Lower lobe of right lung (tissue), 2 donors: ENCODE measurements around the gene DAPL1. TPM values are rescaled to one million over a fixed set of nuclear protein-coding genes. Genes with fewer than 3 reads are reported as not detected.
A peak's percentile ranks its signal among the peaks of the same experiment; 100 is the strongest.

ENCODE experiments used
- ATAC-seq, 2 donors: fragments of 200-7000 bp; cut with Tn5 transposase; one replicate each; pipeline ENCODE4 v1.9.1; 2020 to 2022; ENCODE audit warnings: mild to moderate bottlenecking in 2 of 2, moderate library complexity in 2 of 2
- DNase-seq: peaks from one replicate; pipeline ENCODE4 v3.0.0-alpha.2; 2020
- H3K27ac ChIP-seq: fragments of 200-600 bp; one replicate; pipeline ENCODE4 v1.8.0; 2022
- H3K27me3 ChIP-seq: fragments of 200-600 bp; one replicate; pipeline ENCODE4 v1.8.0; 2022; ENCODE audit warnings: low read depth
- H3K36me3 ChIP-seq: fragments of 200-600 bp; one replicate; pipeline ENCODE4 v1.8.0; 2022; ENCODE audit warnings: mild to moderate bottlenecking
- H3K4me1 ChIP-seq: fragments of 200-600 bp; one replicate; pipeline ENCODE4 v1.8.0; 2022
- H3K4me3 ChIP-seq: fragments of 200-600 bp; one replicate; pipeline ENCODE4 v1.8.0; 2022; ENCODE audit warnings: mild to moderate bottlenecking
- H3K9me3 ChIP-seq: fragments of 200-600 bp; one replicate; pipeline ENCODE4 v1.8.0; 2022
- intact Hi-C: fragments of 100-400 bp; cut with DNase I; formaldehyde crosslinking; loops from one replicate; pipeline ENCODE4 v1.11.0; 2022
- total RNA-seq: library from RNA; stranded (reverse); fragmentation: NEBNext Ultra II Directional; extraction: Animal tissue kit (Norgen Biotek cat#: 25700); gene quantifications from one replicate; pipeline ENCODE4 v1.2.1, GENCODE V29; 2021
- TF ChIP-seq, protein P1 (sequence below): fragments of 200-600 bp; IDR thresholded peaks from one replicate; pipeline ENCODE4 v1.8.0; 2022; ENCODE audit warnings: antibody characterized with exemption, mild to moderate bottlenecking
- donor health status: DM: no; HTN: yes; CAD: no; lungs with severe emphysema.

The DAPL1 gene
- total RNA-seq, 1 donor from 2014 or later = not detected

- H3K36me3 ChIP-seq = no peaks in the 10 kb centered on the region
- TF ChIP-seq, protein P1, sequence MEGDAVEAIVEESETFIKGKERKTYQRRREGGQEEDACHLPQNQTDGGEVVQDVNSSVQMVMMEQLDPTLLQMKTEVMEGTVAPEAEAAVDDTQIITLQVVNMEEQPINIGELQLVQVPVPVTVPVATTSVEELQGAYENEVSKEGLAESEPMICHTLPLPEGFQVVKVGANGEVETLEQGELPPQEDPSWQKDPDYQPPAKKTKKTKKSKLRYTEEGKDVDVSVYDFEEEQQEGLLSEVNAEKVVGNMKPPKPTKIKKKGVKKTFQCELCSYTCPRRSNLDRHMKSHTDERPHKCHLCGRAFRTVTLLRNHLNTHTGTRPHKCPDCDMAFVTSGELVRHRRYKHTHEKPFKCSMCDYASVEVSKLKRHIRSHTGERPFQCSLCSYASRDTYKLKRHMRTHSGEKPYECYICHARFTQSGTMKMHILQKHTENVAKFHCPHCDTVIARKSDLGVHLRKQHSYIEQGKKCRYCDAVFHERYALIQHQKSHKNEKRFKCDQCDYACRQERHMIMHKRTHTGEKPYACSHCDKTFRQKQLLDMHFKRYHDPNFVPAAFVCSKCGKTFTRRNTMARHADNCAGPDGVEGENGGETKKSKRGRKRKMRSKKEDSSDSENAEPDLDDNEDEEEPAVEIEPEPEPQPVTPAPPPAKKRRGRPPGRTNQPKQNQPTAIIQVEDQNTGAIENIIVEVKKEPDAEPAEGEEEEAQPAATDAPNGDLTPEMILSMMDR = no peak
- intact Hi-C loops = no loop called here
- DNase-seq = no peak
- no peak for ATAC-seq
- no peaks in the 10 kb centered on the region for H3K27me3 ChIP-seq
- H3K4me3 ChIP-seq = no peak overlapping the region
- no peak overlapping the region for H3K27ac ChIP-seq
- no peaks in the 10 kb centered on the region for H3K4me1 ChIP-seq
- no peaks in the 10 kb centered on the region for H3K9me3 ChIP-seq
These were observed 23.4 kb downstream of the DAPL1 start for GRCh38 chr2:158818511-158818910.

GRCh38 chr2:158822193-158822592 is 27.1 kb downstream of the DAPL1 start:
- TF ChIP-seq, protein P1 = no peak
- intact Hi-C loops = no loop called here
- Histone ChIP-seq H3K9me3 (no peaks in the 10 kb centered on the region), H3K27me3 (no peaks in the 10 kb centered on the region), H3K27ac (no peak overlapping the region), H3K36me3 (no peaks in the 10 kb centered on the region), H3K4me1 (no peaks in the 10 kb centered on the region), H3K4me3 (no peak overlapping the region)
- ATAC-seq (peak in 1 of 2 donors; percentile 35), DNase-seq (no peak)

DNA sequence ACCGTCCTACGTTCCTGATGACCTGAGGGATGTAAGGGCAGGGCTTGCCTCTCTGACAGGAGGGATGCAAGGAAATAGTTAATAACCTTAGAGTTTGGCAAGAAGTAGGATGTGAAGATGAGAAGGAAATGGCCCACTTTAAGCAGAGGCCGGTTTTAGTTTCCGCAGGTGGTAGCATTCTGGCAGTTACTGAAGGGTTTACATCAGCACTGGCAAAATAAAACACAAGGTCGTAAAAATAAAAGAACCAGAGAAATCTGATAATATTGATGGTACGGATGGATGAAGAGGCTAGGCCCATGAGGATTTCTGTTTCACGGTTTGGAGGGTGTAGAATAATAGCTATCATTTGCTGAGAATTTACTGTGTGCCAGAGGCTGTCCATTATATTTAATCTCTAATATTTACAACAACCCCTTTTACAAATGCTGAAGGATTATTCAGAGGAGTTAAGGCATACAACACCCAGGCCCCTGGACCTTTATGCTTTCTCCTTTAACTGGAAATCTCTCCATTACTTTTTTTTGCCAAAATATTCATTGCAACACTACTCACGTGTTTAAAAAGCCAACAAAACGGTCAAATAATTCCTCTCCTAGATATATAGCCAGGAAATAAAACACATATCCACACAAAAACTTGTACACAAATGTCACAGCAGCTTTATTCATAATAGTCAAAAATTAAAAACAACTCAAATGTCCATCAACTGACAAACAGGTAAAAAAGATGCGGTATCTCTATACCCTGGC is 28.5 kb downstream of the DAPL1 start:
- Histone ChIP-seq H3K27me3 (no peaks in the 10 kb centered on the region), H3K4me3 (no peak overlapping the region), H3K9me3 (no peaks in the 10 kb centered on the region), H3K27ac (no peak overlapping the region), H3K4me1 (peaks cover 4% of the 10 kb centered on the region), H3K36me3 (no peaks in the 10 kb centered on the region)
- ATAC-seq = no peak
- intact Hi-C loops = no loop called here
- TF ChIP-seq, protein P1 = no peak
- DNase-seq = no peak

DNA sequence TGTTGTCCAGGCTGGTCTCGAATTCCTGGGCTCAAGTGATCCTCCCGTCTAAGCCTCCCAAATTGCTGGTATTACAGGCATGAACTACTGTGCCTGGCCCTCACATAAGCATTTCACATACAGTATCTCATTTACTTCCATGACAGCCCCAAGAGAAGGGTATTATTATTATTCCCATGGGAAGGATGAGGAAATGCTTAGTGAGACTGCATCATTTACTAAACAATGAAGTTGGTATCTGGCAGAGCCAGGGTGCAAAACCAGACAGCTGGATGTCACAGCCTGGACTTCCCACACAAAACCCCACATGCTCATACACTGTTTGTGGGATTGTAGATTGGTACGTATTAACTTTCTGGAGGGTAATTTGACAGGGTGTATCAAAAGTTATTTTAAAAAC is 29.9 kb downstream of the DAPL1 start:
- no peak overlapping the region for H3K4me3 ChIP-seq
- DNase-seq (no peak), ATAC-seq (no peak)
- peaks cover 8% of the 10 kb centered on the region for H3K4me1 ChIP-seq
- no peaks in the 10 kb centered on the region for H3K36me3 ChIP-seq
- no peaks in the 10 kb centered on the region for H3K9me3 ChIP-seq
- TF ChIP-seq, protein P1 = no peak
- no peaks in the 10 kb centered on the region for H3K27me3 ChIP-seq
- intact Hi-C loops = no loop called here
- no peak overlapping the region for H3K27ac ChIP-seq

GRCh38 chr2:158826965-158827364 is 31.8 kb downstream of the DAPL1 start:
- H3K4me3 ChIP-seq = no peak overlapping the region
- TF ChIP-seq, protein P1 = no peak
- H3K27me3 ChIP-seq = no peaks in the 10 kb centered on the region
- H3K4me1 ChIP-seq = peaks cover 8% of the 10 kb centered on the region
- ATAC-seq (no peak), DNase-seq (no peak)
- intact Hi-C loops = no loop called here
- no peaks in the 10 kb centered on the region for H3K36me3 ChIP-seq
- no peak overlapping the region for H3K27ac ChIP-seq
- no peaks in the 10 kb centered on the region for H3K9me3 ChIP-seq
